A549 (cell line): ENCODE results near the gene ARHGEF4. TPM values are rescaled to one million over a fixed set of nuclear protein-coding genes. Genes with fewer than 3 reads are reported as not detected.
A peak's percentile ranks its signal among the peaks of the same experiment; 100 is the strongest.

Experiments used
- ATAC-seq, 2 experiments: fragments of 200-7000 bp in 1 of 2; fragments of >200 bp in 1 of 2; cut with Nextera tagmentation in 1 of 2; cut with Tn5 transposase in 1 of 2; 3 replicates each; pipeline versions ENCODE4 v1.8.0 to v1.9.1; 2018 to 2020; ENCODE audit warnings: mild to moderate bottlenecking in 1 of 2, moderate library complexity in 1 of 2
- CTCF ChIA-PET: fragments of 300-600 bp; sonication (Branson Sonifier 250); formaldehyde crosslinking; extraction: SDS; loops from one replicate; lab custom pipeline; 2021; ENCODE audit warnings: antibody characterized with exemption, inconsistent platforms; lab: Yijun Ruan, JAX
- POLR2A ChIA-PET: fragments of 350-600 bp; formaldehyde crosslinking; extraction: SDS; loops from one replicate; lab custom pipeline; 2021; ENCODE audit warnings: antibody characterized with exemption, inconsistent platforms; lab: Yijun Ruan, JAX
- DNase-seq, 2 experiments: peaks; one replicate each; pipeline versions ENCODE4 v3.0.0 to v3.0.0-alpha.2; 2011 to 2016; ENCODE audit warnings: low read depth in 1 of 2, low spot score in 1 of 2
- FAIRE-seq: peaks from 2 replicates; lab custom pipeline; 2011; peaks lifted over from hg19 to GRCh38; lab: Jason Lieb, UNC
- H3K27ac ChIP-seq, 2 experiments: fragments of >200 bp; sonication (Bioruptor Twin); formaldehyde crosslinking; 3 replicates each; pipeline ENCODE4 v1.5.1; 2016 to 2017
- H3K4me1 ChIP-seq: fragments of >200 bp; sonication (Bioruptor Twin); formaldehyde crosslinking; 3 replicates; pipeline ENCODE4 v1.6.1; 2016
- H3K4me2 ChIP-seq: fragments of >200 bp; sonication (Bioruptor Twin); formaldehyde crosslinking; 3 replicates; pipeline ENCODE4 v1.6.1; 2016
- H3K4me3 ChIP-seq: fragments of >200 bp; sonication (Bioruptor Twin); formaldehyde crosslinking; 3 replicates; pipeline ENCODE4 v1.5.1; 2016
- H3K9me3 ChIP-seq: fragments of >200 bp; sonication (Bioruptor Twin); formaldehyde crosslinking; 3 replicates; pipeline ENCODE4 v1.6.1; 2016
- BCL3 ChIP-seq: fragments of >200 bp; sonication (Bioruptor Twin); formaldehyde crosslinking; IDR thresholded peaks from 3 replicates; pipeline ENCODE4 v1.6.1; 2016
- CBX2 ChIP-seq: fragments of 200-600 bp; sonication (generic); IDR thresholded peaks from 2 replicates; pipeline ENCODE4 v1.6.1; 2016; ENCODE audit warnings: low read depth, mild to moderate bottlenecking, borderline replicate concordance
- CBX8 ChIP-seq: fragments of 200-600 bp; sonication (generic); IDR thresholded peaks from 2 replicates; pipeline ENCODE4 v1.6.1; 2016
- CEBPB ChIP-seq, 2 experiments: fragments of >200 bp in 1 of 2; sonication (Bioruptor Twin) in 1 of 2; formaldehyde crosslinking in 1 of 2; IDR thresholded peaks; 2 replicates each; pipeline ENCODE4 v1.6.1; 2012 to 2016
- CHD2 ChIP-seq: fragments of 150-350 bp; IDR thresholded peaks from 2 replicates; pipeline ENCODE4 v1.6.1; 2014; ENCODE audit warnings: low read length; ENCODE audit not compliant: partially characterized antibody
- CHD4 ChIP-seq: fragments of 200-600 bp; sonication (generic); IDR thresholded peaks from 2 replicates; pipeline ENCODE4 v1.6.1; 2016; ENCODE audit warnings: antibody characterized with exemption, mild to moderate bottlenecking, borderline replicate concordance
- CTCF ChIP-seq: fragments of >200 bp; sonication (Bioruptor Twin); formaldehyde crosslinking; IDR thresholded peaks from 3 replicates; pipeline ENCODE4 v1.5.1; 2016
- EHF ChIP-seq: fragments of 250-450 bp; sonication (Bioruptor Pico); IDR thresholded peaks from 2 replicates; pipeline ENCODE4 v1.5.0; 2020; ENCODE audit warnings: mild to moderate bottlenecking
- EP300 ChIP-seq, 2 experiments: fragments of >200 bp; sonication (Bioruptor Twin); formaldehyde crosslinking; IDR thresholded peaks; 2 replicates in 1 of 2; 3 replicates in 1 of 2; pipeline ENCODE4 v1.6.1; 2016 to 2017
- ESRRA ChIP-seq: fragments of 150-350 bp; IDR thresholded peaks from 2 replicates; pipeline ENCODE4 v1.6.1; 2014; ENCODE audit warnings: mild to moderate bottlenecking, low read length, borderline replicate concordance
- FOSB ChIP-seq: fragments of 250-450 bp; sonication (Bioruptor Pico); IDR thresholded peaks from 2 replicates; pipeline ENCODE4 v1.5.0; 2020; ENCODE audit warnings: mild to moderate bottlenecking, moderate library complexity
- FOXS1 ChIP-seq: fragments of 250-450 bp; sonication (Bioruptor Pico); IDR thresholded peaks from 2 replicates; pipeline ENCODE4 v1.5.0; 2020; ENCODE audit warnings: mild to moderate bottlenecking, moderate library complexity
- JUNB ChIP-seq: fragments of >200 bp; sonication (Bioruptor Twin); formaldehyde crosslinking; IDR thresholded peaks from 2 replicates; pipeline ENCODE4 v1.6.1; 2016
- KDM1A ChIP-seq: fragments of 200-600 bp; sonication (generic); IDR thresholded peaks from 2 replicates; pipeline ENCODE4 v1.6.1; 2016; ENCODE audit warnings: low read depth, mild to moderate bottlenecking
- KDM5A ChIP-seq: fragments of 200-600 bp; sonication (generic); IDR thresholded peaks from 2 replicates; pipeline ENCODE4 v1.6.1; 2016; ENCODE audit warnings: antibody characterized with exemption, mild to moderate bottlenecking
- MAX ChIP-seq: IDR thresholded peaks from 2 replicates; pipeline ENCODE4 v1.6.1; 2012
- MAZ ChIP-seq: fragments of 150-350 bp; IDR thresholded peaks from 2 replicates; pipeline ENCODE4 v1.6.1; 2014; ENCODE audit warnings: antibody characterized with exemption, low read depth, low read length, borderline replicate concordance
- NFE2L2 ChIP-seq: fragments of 150-350 bp; conservative IDR thresholded peaks from 2 replicates; pipeline ENCODE4 v1.6.1; 2014; ENCODE audit warnings: low read length
- NPAS2 ChIP-seq: fragments of 250-450 bp; sonication (Bioruptor Pico); IDR thresholded peaks from 2 replicates; pipeline ENCODE4 v1.8.0; 2022; ENCODE audit warnings: mild to moderate bottlenecking, moderate library complexity, borderline replicate concordance
- PHF8 ChIP-seq: fragments of 200-600 bp; sonication (generic); IDR thresholded peaks from 2 replicates; pipeline ENCODE4 v1.6.1; 2016; ENCODE audit warnings: low read depth, mild to moderate bottlenecking, antibody characterized with exemption, moderate library complexity, borderline replicate concordance
- POLR2A ChIP-seq: IDR thresholded peaks from 2 replicates; pipeline ENCODE4 v1.6.1; 2012; ENCODE audit warnings: mild to moderate bottlenecking, low read length
- POLR2AphosphoS2 ChIP-seq: conservative IDR thresholded peaks from 2 replicates; pipeline ENCODE4 v1.6.1; 2012; ENCODE audit warnings: low read length, improper control_type of control experiment, inconsistent platforms
- RAD21 ChIP-seq, 2 experiments: fragments of >200 bp in 1 of 2; sonication (Bioruptor Twin) in 1 of 2; formaldehyde crosslinking in 1 of 2; IDR thresholded peaks in 1 of 2; conservative IDR thresholded peaks in 1 of 2; 2 replicates in 1 of 2; 3 replicates in 1 of 2; pipeline ENCODE4 v1.6.1; 2012 to 2018; ENCODE audit warnings: inconsistent platforms in 1 of 2
- RFX5 ChIP-seq: fragments of 450-650 bp; IDR thresholded peaks from 2 replicates; pipeline ENCODE4 v1.7.1; 2014; ENCODE audit warnings: antibody characterized with exemption, mild to moderate bottlenecking, moderate library complexity
- RNF2 ChIP-seq: fragments of 200-600 bp; sonication (generic); IDR thresholded peaks from 2 replicates; pipeline ENCODE4 v1.6.1; 2016; ENCODE audit warnings: low read depth, mild to moderate bottlenecking, antibody characterized with exemption, moderate library complexity, borderline replicate concordance
- SMC3 ChIP-seq: fragments of >200 bp; sonication (Bioruptor Twin); formaldehyde crosslinking; IDR thresholded peaks from 3 replicates; pipeline ENCODE4 v1.6.1; 2018; ENCODE audit warnings: inconsistent platforms
- TFCP2L1 ChIP-seq: fragments of 250-450 bp; sonication (Bioruptor Pico); IDR thresholded peaks from 2 replicates; pipeline ENCODE4 v1.5.0; 2021; ENCODE audit warnings: mild to moderate bottlenecking
- TP53 ChIP-seq: fragments of 250-450 bp; sonication (Bioruptor Pico); IDR thresholded peaks from 2 replicates; pipeline ENCODE4 v1.5.0; 2021; ENCODE audit warnings: mild to moderate bottlenecking, moderate library complexity
- USF2 ChIP-seq: fragments of 450-650 bp; IDR thresholded peaks from 2 replicates; pipeline ENCODE4 v1.6.1; 2014; ENCODE audit warnings: antibody characterized with exemption
- ZC3H11A ChIP-seq: fragments of 450-650 bp; IDR thresholded peaks from 2 replicates; pipeline ENCODE4 v1.6.1; 2014; ENCODE audit warnings: antibody characterized with exemption, mild to moderate bottlenecking
- ZNF302 ChIP-seq: fragments of 250-450 bp; sonication (Bioruptor Pico); IDR thresholded peaks from 2 replicates; pipeline ENCODE4 v1.9.0; 2021; ENCODE audit warnings: inconsistent platforms, mild to moderate bottlenecking, moderate library complexity
- ZSCAN20 ChIP-seq: fragments of 250-450 bp; sonication (Bioruptor Pico); IDR thresholded peaks from 2 replicates; pipeline ENCODE4 v1.8.0; 2022; ENCODE audit warnings: mild to moderate bottlenecking, moderate library complexity
- WGBS: methylation state at CpG from one replicate; pipeline ENCODE4 v1.1.6; 2017; ENCODE audit errors: missing lambda C conversion rate; 5-methylcytosine and 5-hydroxymethylcytosine counted together
- polyA plus RNA-seq, 4 experiments: library from polyadenylated mRNA; depleted of rRNA in 3 of 4; stranded (reverse); fragments of >200 nt; fragmentation: RNase III in 1 of 4; extraction: RNeasy Plus Mini Kit Qiagen cat#74134 plus additional on column Dnase treatment in 1 of 4; gene quantifications; 2 replicates in 3 of 4; 3 replicates in 1 of 4; pipeline ENCODE4 v1.2.3, GENCODE V29; 2011 to 2017

Gene ARHGEF4
- polyA plus RNA-seq, 2 of the 4 experiments (the other 2 are of a cell fraction): 1.00 to 2.1 TPM

GRCh38 chr2:131092458-131093005, 255.8 kb downstream of the ARHGEF4 start:
- H3K9me3 ChIP-seq: no peaks in the 10 kb centered on the region
- TF ChIP-seq NPAS2 (CRISPR knock-in tag): no peak
- TF ChIP-seq ZC3H11A: no peak
- no peak for TF ChIP-seq CHD4
- TF ChIP-seq USF2: no peak
- H3K4me1 ChIP-seq: peaks cover 16% of the 10 kb centered on the region; the same call in 2 of the 3 replicates
- FAIRE-seq: no peak
- ATAC-seq: no peak
- ChIA-PET POLR2A (interaction anchor here (1.3 to 4.0 kb wide), 3 partner anchors 8 to 75 kb away, joined by 5 to 43 read pairs (median 9); partner anchors contain the start of gene PLEKHB2), CTCF (interaction anchor here (0.6 to 2.1 kb wide), 5 partner anchors 9 to 264 kb away, joined by 3 to 6 read pairs (median 4); partner anchors contain the start of gene PLEKHB2)
- H3K4me2 ChIP-seq: peak overlapping the region; percentile 84
- H3K4me3 ChIP-seq: peak overlapping the region; percentile 88
- DNase-seq: peak in 1 of 2 experiments; percentile 17
- 1% methylated on average over 21 of the region's 26 CpGs for WGBS
- H3K27ac ChIP-seq: peak overlapping the region; percentile 96 to 99

- Histone ChIP-seq H3K9me3 (no peaks in the 10 kb centered on the region), H3K4me1 (peaks cover 16% of the 10 kb centered on the region; the same call in 2 of the 3 replicates), H3K4me2 (peak within 1 kb of the TSS; percentile 84), H3K4me3 (peak within 1 kb of the TSS; percentile 88), H3K27ac (peak within 1 kb of the TSS; percentile 96 to 99)
- ATAC-seq (peak; percentile 92 to 96), DNase-seq (peak; percentile 76 to 91), FAIRE-seq (no peak)
- ChIA-PET CTCF (interaction anchor here (0.9 to 2.1 kb wide), 3 partner anchors 10 to 24 kb away, joined by 3 to 5 read pairs (median 4); partner anchors contain the start of gene PLEKHB2), POLR2A (interaction anchor here (0.5 to 4.0 kb wide), 8 partner anchors 9 to 751 kb away, joined by 3 to 43 read pairs (median 3); partner anchors contain the start of gene PLEKHB2)
- under 1% methylated on average over 20 of the region's 107 CpGs for WGBS
- TF ChIP-seq TP53 (CRISPR knock-in tag): 0 out of 2 replicates have a peak, but pooled peaks have one; percentile 62
- TF ChIP-seq EP300 (IDR thresholded peaks at IDR 0.05): no peak
- TF ChIP-seq CHD2: no peak
- no peak for TF ChIP-seq EHF (CRISPR knock-in tag)
- TF ChIP-seq POLR2AphosphoS2: no peak
- 0 out of 3 replicates have a peak, but pooled peaks have one; percentile 7 for TF ChIP-seq SMC3
- TF ChIP-seq MAX: peak; percentile 61; the same call in 1 of the 2 replicates
- TF ChIP-seq RNF2: no peak
- TF ChIP-seq MAZ: no peak
- TF ChIP-seq ZSCAN20 (CRISPR knock-in tag): no peak
- TF ChIP-seq FOXS1 (CRISPR knock-in tag): no peak
- TF ChIP-seq POLR2A: peak; percentile 69
- TF ChIP-seq ZC3H11A: no peak
- no peak for TF ChIP-seq CBX8
- TF ChIP-seq RAD21 (conservative IDR thresholded peaks at IDR 0.05 in 1 of 2, IDR thresholded peaks at IDR 0.05 in 1 of 2): no peak; a peak in 1 of 5 replicates
- no peak for TF ChIP-seq CEBPB (IDR thresholded peaks at IDR 0.05)
- TF ChIP-seq ESRRA: no peak
- TF ChIP-seq CTCF: no peak
- no peak for TF ChIP-seq CBX2
- TF ChIP-seq PHF8: peak; percentile 35; the same call in 1 of the 2 replicates
- TF ChIP-seq CHD4: no peak
- no peak for TF ChIP-seq JUNB
- peak; percentile 96 for TF ChIP-seq BCL3
- no peak for TF ChIP-seq KDM5A
- no peak for TF ChIP-seq ZNF302 (CRISPR knock-in tag)
- no peak for TF ChIP-seq KDM1A
- peak; percentile 34; the same call in 1 of the 2 replicates for TF ChIP-seq USF2
- TF ChIP-seq RFX5: no peak
- TF ChIP-seq FOSB (CRISPR knock-in tag): no peak
- TF ChIP-seq TFCP2L1: no peak
- TF ChIP-seq NFE2L2: no peak
Observed at GRCh38 chr2:131093006-131093695, 256.4 kb downstream of the ARHGEF4 start, which contains the start of gene FAM168B. TSS of gene FAM168B (minus strand) at chr2:131093460. CDS start at chr2:131082646, 10,814 bp downstream.
